Cardiac septum (tissue), 1 donor: Measurements from ENCODE around the gene DEFB123. TPM values are rescaled to one million over a fixed set of nuclear protein-coding genes. Genes with fewer than 3 reads are reported as not detected.
"Not testable (repeated sequence)": the region's sequence is repeated elsewhere in the genome, so short reads cannot be mapped to it uniquely, and the experiment has no call there.

Experiments used
- DNase-seq: peaks from one replicate; pipeline ENCODE4 v3.0.0-alpha.2; 2020; ENCODE audit warnings: low spot score
- intact Hi-C: fragments of 100-400 bp; cut with DNase I; formaldehyde crosslinking; loops from one replicate; pipeline ENCODE4 v1.14.0; 2022
- long read RNA-seq: library from polyadenylated mRNA; unstranded; transcript quantifications from one replicate; pipeline ENCODE4 v2.0.0, GENCODE V29; 2021
- total RNA-seq: library from RNA; stranded (reverse); fragmentation: NEBNext Ultra II Directional; extraction: Animal tissue kit (Norgen Biotek cat#: 25700); gene quantifications from one replicate; pipeline ENCODE4 v1.2.1, GENCODE V29; 2021
- donor health status: DM: no; HTN: no; CAD: no.

The DEFB123 gene, protein sequence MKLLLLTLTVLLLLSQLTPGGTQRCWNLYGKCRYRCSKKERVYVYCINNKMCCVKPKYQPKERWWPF
- not detected for total RNA-seq
- long read RNA-seq: 0 reads

DNA sequence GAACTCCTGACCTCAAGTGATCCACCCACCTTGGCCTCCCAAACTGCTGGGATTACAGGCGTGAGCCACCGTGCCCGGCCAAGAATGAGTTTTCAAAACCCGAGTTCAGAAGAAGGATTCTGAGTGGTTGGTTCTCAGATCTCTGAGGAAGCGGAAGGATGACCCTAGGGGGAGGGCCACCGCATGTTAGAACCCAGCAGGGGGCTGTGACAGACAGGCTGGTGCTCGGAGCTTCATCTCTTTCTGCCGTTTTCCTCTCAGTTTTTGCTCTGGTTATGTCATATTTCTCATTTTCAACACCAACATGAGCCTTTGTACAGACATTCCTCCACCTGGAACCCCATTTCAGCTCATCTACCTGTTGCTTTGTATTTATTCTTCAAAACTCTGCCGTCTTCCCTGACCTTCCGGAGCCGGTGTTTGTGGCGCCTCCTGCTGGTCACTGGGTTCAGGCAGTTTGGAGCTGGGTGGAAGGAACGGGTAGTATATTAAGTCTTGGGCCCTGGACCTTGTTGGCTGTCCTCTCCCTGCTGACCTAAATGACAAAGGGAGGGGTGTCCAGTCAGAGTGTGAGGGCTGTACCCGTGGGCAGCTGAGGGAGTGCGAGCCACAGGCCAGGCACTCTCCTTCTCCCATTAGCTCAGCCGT lies at the start of gene DEFB123:
Gene DEFB123 (plus strand): TSS at position 621 of the 648 bp plus-strand sequence. CDS start 67 bp downstream, outside the sequence.
- no peak for DNase-seq
- intact Hi-C loops: no loop called here

DNA sequence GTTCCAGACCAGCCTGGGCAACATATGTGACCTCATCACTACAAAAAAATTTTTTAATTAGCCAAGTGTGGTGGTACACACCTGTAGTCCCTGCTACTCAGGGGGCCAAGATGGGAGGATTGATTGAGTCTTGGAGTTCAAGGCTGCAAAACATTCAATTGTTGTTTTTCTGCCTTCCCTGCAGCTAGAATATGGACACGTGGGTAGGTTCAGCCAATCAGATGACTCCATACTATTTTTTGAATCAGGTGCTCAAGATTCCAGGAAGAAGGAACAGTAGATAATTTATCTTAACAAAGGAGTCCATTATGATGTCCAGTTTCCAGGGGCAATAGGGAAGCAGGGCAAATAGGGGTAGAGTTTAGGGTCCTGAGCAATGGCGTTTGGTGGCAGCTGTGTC lies 47.6 kb upstream of the DEFB123 start:
- no peak for DNase-seq
- intact Hi-C loops: no loop called here

DNA sequence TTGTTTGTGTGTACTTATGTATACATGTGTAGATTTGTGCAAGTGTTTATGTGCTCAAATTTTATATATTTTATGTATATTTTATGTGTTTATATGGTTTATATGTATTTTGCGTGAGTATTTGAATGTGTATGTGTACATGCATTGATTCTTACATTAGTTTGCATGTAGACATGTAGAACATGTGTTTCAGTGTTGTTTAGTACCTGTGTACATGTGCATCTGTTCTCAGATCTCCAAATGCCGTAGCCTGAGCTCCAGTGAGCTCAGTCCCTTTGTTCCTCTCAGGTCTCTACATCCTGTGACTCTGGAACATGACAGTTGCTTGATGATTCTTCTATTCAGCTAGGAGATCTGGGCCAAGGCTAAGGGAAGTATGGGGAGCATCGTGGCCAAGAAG lies 45.5 kb upstream of the DEFB123 start:
- intact Hi-C loops: no loop called here

DNA sequence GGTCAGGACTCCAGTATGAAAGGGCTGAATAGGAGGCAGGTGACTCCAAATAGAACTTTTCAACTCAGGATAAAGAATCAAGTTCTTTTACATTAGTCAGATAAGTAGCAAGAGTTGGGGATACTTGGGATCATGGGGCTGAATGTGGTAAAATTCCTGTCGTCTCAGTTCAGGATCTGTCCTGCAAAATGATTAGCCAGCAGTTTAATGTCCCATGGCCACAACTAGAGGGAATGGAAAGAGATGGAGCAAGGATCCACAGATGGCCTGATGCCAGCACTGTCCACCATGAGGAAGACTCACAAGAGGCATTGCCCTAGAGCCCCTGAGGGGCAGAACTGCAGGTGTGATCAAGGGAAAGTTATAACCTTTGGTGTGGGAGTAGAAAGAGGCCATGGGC lies 36.5 kb upstream of the DEFB123 start:
- intact Hi-C loops: no loop called here
- DNase-seq: no peak

More for the DNA sequence above, 45.5 kb upstream of the DEFB123 start:
- no peak for DNase-seq

DNA sequence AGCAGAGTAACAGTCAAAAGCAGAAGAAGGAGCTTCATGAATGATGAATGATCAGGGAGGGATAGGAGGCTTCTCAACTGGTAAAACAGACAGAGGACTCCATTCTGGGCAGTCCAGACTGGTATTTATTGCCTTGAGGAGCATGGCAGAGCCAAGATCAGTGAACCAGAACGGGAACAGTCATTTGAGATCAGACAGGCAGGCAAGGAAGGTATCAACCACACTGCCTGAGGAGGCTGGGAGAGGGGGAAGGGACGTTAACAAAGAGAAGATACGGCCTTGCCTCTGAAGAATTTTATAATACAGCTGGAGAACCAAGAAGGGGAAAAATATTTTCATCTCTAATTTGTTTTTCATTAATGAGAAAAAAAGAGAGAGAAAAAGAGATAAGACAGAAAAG lies 34.3 kb upstream of the DEFB123 start, which contains the start of gene DEFB121:
Gene DEFB121 (minus strand): TSS at position 101 of the 400 bp plus-strand sequence. CDS start 63 bp downstream, at position 38.
- DNase-seq: no peak
- intact Hi-C loops: no loop called here

DNA sequence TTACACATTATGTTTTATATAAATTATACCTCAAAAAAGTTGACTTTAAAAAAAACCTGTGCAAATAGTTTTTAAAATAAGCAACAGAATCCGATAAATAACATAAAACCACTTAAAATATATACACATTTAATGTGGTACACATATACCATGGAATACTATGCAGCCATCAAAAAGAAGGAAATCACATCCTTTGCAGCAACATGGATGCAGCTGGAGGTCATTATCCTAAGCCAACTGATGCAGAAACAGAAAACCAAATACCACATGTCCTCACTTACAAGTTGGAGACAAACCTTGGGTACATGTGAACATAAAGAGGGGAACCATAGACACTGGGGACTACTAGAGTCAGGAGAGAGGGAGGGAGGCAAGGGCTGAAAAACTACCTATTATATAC lies 30.4 kb upstream of the DEFB123 start:
- intact Hi-C loops: no loop called here
- no peak for DNase-seq

DNA sequence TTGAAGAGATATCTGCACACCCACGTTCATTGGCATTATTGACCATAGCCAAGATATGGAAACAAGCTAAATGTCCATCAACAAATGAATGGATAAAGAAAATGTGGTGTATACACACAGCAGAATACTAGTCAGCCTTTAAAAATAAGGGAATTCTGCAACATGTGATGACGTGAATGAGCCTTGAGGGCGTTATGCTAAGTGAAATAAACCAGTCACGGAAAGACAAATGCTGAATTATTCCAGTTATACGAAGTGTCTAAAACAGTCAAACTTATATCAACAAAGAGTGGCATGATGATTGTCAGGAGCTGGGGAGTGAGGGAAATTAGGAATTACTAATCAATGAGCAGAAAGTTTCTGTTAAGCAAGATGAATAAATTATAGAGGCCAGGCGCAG lies 26.1 kb upstream of the DEFB123 start:
- DNase-seq: no peak
- intact Hi-C loops: no loop called here

DNA sequence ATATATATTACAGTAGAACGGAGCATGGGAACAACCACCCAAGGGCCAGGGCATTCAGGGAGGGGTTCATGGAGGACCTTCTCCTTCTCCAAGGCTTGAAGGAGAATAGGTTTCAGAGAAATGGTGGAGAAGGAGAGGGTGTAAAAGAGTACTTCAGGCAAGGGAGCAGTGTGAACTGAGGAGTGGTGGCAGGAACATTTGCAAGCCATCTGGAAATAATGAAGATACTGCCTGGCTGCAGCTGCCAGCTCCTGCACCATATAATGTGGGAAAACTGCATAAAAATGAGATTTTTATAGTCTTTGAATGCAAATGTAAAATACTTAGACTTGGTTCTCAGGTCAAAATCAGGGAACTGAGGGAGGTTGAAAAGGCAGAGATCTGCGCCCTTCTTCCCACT lies 24.8 kb upstream of the DEFB123 start:
- DNase-seq: no peak
- intact Hi-C loops: no loop called here

DNA sequence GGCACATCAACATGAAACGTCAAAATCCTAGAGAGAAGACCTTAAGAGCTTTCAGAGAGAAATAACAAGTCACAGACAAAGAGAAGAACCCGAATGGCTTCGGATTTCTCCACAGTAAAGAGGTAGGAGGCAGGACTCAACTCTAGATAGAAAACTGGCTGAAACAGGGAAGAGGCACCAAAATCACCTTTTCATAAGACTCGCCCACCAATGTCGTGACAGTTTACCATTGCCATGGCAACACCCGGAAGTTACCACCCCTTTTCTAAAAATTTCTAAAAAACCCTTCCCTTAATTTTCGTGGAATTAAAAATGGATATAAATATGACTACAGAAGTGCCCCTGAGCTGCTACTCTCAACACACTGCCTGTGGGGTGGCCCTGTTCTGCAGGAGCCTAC lies 22.1 kb upstream of the DEFB123 start:
- intact Hi-C loops: no loop called here
- DNase-seq: no peak

DNA sequence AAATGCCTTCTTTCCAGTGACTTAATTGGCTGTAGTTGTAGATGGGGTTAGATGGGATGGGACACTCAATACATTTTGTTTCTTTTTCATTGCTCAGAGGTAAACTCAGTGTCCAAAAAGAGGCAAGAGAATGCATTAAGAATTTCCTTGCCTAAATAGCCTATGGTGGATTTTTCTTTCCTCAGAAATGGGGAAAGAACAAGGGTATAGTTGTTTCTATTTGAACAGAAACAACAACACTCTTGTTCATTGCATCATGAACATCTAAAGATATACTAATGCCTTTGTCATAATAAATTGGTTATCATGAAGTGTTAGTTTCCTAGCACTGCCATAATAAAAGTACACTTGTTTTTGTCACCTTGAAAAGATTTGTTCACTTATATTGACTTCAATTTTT lies 14.6 kb upstream of the DEFB123 start:
- intact Hi-C loops: no loop called here
- no peak for DNase-seq

DNA sequence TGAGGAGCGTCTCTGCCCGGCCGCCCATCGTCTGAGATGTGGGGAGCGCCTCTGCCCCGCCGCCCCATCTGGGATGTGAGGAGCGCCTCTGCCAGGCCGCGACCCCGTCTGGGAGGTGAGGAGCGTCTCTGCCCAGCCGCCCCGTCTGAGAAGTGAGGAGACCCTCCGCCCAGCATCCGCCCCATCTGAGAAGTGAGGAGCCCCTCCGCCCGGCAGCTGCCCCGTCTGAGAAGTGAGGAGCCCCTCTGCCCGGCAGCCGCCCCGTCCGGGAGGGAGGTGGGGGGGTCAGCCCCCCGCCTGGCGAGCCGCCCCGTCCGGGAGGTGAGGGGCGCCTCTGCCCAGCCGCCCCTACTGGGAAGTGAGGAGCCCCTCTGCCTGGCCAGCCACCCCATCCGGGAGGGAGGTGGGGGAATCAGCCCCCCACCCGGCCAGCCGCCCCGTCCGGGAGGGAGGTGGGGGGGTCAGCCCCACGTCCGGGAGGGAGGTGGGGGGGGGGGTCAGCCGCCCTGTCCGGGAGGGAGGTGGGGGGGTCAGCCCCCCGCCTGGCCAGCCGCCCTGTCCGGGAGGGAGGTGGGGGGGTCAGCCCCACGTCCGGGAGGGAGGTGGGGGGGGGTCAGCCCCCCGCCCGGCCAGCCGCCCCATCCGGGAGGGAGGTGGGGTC lies 13.4 kb upstream of the DEFB123 start:
- intact Hi-C loops, DNase-seq: not testable (repeated sequence)

DNA sequence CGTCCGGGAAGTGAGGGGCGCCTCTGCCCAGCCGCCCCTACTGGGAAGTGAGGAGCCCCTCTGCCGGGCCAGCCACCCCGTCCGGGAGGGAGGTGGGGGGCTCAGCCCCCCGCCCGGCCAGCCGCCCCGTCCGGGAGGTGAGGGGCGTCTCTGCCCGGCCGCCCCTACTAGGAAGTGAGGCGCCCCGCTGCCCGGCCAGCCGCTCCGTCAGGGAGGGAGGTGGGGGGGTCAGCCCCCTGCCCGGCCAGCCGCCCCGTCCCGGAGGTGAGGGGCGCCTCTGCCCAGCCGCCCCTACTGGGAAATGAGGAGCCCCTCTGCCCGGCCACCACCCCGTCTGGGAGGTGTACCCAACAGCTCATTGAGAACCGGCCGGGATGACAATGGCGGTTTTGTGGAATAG lies 12.9 kb upstream of the DEFB123 start:
- intact Hi-C loops, DNase-seq: not testable (repeated sequence)

DNA sequence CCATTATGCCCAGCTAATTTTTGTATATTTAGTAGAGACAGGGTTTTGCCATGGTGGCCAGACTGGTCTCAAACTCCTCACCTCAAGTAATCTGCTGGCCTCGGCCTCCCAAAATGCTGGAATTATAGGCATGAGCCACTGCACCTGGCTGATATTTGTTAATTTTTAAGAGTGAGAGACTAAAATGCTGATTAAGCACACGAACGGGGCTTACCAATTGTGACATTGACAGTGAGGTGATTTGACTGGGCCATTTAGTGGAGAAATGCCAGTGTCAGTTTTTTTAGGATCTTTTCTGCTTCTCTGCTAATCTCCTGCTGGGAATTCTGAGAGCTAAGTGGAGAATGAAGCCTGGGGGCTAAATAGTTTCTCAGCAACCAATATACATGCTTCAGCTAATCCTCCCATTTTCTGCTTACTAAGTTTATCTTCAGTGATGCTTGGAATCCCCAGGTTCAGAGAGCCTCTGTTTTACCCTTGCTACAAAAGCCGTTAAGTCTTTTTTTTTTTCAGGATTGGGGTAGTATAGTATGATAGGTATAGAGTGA lies 9.8 kb upstream of the DEFB123 start:
- intact Hi-C loops: no loop called here
- DNase-seq: no peak

DNA sequence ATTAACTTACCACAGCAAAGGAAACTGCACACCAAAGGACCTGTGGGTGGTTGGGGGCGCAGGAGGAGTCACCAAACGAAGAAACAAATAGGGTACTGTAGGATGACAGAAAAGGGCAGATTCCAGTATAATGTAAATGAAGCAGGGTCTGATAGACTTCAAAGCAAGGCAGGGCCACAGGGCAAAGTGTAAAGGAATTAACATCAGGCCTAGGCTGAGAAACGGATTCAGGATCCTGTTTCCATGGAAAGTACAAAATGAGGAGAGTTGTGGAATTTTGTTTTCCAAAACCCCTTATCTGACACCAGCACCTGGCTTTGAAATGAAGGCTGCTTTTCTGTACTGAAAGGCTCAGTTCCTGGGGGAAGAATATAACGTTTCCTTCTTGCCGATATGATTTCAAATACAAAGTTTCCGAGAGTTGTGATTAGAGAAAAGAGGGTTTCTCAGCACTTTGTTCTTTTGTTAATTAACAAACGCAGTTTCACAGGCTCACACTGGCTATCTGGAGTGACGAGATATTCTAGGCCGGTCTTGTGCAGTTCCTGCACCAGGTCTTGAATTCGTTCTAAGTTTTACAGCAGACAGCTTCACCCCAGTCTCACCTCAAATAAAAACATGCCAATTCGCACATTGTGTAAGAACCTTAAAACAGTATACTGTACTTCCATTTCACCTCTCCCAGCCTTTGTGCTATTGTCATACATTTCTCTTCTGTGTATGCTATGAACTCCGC lies 5.8 kb downstream of the DEFB123 start:
- intact Hi-C loops: no loop called here
- DNase-seq: no peak

DNA sequence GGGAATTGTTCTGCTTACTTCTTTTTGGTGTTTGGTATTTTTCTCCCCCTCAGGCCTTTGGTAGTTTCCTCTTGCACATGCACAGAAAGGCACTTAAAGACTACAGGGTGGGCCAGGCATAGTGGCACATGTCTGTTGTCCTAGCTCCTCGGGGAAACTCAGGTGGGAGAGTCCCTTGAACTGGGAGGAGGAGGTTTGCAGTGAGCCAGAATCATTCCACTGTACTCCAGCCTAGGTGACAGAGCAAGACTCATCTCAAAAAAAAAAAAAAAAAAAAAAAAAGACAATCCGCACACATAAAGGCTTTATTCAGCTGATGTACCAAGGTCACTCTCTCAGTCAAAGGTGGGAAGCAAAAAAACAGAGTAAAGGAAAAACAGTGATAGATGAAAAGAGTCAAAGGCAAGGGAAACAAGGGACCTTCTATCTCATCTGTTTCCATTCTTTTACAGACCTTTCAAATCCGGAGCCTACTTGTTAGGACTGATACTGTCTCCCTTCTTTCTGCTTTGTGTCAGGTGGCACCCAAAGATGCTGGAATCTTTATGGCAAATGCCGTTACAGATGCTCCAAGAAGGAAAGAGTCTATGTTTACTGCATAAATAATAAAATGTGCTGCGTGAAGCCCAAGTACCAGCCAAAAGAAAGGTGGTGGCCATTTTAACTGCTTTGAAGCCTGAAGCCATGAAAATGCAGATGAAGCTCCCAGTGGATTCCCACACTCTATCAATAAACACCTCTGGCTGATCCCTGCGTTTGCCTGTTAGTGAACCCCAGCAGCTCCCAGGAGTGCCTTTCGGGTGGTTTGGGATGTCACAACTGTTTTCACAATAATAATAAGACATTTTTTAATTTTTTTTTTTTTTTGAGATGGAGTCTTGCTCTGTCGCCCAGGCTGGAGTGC lies 9.3 kb downstream of the DEFB123 start:
- intact Hi-C loops: no loop called here
- DNase-seq: no peak

DNA sequence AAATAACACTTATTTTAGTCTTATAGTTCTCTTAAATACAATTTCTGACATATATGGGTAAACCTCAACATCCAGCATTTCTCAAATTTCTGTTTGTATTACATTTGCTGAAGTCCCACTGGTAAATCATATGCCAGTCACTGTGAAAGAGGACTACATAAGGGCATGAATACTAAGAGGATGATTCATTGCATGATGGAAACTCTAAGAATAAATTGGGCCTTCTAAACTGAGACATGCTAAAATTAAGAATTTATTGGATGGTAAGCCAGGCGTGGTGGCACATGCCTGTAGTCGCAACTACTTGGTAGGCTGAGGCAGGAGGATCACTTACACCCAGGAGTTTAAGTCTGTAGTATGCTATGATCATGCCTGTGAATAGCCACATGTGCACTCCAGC lies 12.1 kb downstream of the DEFB123 start:
- no peak for DNase-seq
- intact Hi-C loops: no loop called here

DNA sequence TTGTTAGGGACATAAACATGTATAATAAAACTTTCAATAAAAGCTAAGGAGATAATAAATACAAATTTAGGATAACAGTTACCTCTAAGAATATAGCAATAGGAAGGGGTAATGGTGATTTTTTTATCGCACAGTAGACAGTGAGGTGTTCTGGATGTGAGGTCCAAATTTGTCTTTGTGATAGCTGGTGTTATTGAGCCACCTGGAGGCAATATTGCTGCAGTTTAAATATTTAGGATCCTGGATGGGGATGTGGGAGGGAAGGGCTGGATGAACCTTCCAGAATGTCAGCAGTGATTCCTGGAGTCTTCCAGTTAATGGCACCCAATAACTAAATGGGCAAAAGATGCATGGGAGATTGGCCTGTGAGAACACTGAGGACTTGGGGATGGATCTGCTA lies 13.9 kb downstream of the DEFB123 start:
- intact Hi-C loops: no loop called here
- DNase-seq: no peak

DNA sequence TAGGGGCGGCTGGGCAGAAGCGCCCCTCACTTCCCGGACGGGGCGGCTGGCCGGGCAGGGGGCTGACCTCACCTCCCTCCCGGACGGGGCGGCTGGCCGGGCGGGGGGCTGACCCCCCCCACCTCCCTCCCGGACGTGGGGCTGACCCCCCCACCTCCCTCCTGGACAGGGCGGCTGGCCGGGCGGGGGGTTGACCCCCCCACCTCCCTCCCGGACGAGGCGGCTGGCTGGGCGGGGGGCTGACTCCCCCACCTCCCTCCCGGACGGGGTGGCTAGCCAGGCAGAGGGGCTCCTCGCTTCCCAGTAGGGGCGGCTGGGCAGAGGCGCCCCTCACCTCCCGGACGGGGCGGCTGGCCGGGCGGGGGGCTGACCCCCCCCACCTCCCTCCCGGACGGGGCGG lies 30.5 kb downstream of the DEFB123 start:
- DNase-seq, intact Hi-C loops: not testable (repeated sequence)
